SKM-1 treated with dmso at 0.1 percent for 144 hours (cell line): Measurements from ENCODE around the gene ROPN1L.
A peak's percentile ranks its signal among the peaks of the same experiment; 100 is the strongest.

Source experiments
- DNase-seq: peaks from one replicate; lab custom pipeline; 2025; ENCODE audit not compliant: unreplicated experiment; lab: John Stamatoyannopoulos, UW

The ROPN1L gene

DNA sequence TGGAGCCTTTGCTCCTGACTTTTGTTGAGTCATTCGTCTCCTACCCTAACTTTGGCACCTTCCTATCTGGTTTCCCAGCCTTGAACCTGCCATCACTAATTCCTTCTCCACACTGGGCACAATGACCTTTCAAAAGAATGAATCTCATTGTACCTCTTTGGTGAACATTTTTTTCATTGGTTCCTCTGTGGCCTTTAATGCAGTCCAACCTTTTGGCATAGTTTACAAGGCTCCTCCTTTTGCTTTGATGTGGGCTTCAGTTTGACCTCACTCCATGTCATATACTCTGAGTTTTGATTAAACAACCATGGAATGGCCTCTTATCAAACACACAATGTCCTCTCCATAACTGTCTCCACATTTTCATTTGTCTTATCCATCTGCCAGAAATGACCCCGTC is 14.5 kb upstream of the ROPN1L start:
- no peak for DNase-seq

DNA sequence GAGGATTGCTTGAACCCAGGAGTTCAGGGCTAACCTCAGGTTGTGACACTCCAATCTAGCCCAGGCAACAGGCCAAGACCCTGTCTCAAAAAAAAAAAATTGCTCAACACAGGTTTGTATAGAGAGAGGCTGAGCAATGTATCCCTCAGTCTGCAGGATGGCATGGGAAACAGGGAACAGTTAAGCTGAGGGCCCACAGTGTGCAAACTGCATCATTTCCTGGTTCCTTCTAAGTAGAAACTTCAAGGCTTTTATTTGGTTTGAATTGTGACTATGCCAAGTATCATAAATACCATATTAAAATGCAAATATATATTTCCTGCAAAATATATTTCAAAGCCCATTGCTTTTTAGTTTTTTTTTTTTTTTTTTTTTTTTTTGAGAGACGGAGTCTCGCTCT is 13.7 kb upstream of the ROPN1L start:
- no peak for DNase-seq

DNA sequence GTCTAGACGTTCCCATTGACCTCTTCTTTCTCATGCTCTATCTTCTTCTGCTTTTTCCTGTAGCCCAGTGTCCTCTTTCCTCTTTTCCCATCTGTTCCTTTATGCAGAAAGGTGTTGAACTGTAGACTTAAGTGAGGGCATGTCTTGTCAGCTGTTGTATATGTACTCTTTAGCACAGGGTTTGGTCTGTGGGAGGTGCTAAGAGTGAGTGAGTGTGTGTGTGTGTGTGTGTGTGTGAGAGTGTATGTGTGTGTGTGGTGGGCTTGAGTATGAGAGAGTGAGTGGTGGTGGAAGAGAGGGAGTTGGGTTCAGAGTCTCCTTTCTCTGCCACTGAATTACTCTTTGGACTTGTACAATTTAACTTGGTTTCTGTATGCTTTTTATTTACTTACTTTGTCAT is 10.3 kb upstream of the ROPN1L start:
- DNase-seq: no peak

DNA sequence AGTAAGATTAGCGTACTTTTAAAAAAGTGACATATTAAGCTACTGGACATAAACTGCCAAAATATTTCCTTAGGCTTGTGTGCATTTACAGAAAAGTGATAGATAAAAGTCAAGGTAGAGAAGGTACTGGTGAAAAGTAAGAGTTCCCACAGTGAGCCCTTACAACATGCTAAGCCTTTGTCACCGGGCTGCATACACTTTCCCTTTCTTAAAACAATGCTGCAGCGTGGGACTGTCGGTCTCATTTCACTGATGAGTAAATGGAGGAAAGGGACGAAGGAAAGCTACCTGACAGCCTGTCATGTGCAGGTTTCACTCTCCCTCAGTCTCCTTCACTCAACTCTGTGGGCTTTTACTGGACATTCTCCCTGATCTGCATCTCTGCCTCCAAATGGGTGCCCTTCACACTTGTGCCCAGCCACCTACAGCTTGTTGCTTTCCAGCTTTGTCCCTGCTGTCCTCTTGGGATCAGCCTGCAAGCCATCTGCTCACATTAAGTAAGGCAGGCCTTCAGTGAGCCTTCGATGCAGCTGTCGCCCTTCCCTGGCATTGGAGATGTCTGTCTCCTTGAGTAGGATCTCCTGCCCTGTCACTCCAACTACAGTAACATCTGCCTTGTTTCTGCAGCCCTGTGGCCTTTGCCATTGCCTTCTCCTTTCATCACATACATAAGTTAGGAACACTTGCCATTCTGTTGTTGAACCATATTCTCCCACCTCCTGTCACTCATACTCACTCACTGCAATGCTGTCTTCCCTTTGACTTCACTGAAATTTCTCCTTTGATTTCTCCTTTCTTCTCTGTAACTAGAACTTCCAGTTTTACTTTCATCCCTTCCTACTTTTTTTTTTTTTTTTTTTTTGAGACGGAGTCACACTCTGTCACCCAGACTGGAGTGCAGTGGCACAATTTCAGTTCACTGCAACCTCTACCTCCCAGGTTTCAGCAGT is 9.3 kb upstream of the ROPN1L start:
- no peak for DNase-seq

DNA sequence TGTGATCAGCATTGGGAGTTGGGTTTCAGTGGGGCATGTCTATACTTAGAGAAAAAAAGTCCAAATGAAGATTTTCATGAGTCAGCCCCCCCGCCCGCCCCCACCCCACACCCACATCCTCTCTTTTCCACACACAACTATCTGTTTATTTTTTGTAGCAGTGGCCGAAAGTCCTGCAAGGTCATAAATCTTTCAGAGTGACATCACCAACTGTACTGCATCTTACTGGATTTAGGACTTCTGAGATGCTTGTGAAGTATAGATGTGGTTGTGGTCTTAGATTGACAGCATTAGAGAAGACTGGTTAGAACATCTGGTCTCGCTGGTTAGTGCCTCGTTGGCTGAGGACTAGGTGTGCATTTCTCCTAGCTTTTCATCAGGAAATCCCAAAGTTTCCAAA is 7.3 kb upstream of the ROPN1L start:
- DNase-seq: no peak

DNA sequence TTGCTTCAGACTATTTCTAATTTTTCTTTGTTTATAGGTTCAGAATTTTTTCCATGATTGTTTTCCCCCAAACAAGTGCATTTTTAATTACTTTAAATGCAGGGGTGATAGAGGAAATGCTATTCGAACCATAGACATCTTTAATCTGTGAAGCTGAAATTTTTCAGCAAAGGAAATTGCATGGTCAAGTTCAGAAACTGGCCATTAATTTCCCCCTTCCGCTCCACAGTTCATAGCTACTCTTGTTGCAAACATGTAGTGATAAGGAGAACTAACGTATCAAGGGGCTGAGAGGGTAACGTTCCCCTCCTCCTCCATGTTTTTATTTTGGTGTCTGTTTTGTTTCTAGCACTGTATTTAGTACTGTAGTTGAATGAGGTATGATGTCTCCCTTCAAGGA is 3.4 kb upstream of the ROPN1L start:
- DNase-seq: no peak

DNA sequence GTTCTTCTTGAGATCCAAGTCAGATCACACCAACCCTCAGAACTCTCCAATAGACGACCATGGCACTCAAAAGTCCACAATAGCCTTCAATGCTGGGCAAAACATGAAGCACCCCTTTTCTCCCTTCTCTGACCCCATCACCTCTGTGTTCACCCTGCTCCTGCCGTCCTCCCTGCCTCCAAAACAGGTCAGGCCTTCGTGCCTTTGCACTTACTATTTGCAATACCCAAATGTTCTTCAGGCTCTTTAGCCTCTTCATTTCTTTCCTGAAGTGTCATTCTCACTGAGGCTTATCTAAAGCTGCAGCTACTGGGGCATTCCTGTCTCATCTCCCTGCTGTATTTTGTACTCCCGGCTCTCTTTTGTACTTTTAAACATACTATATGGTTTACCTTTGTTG is 2.0 kb upstream of the ROPN1L start:
- DNase-seq: no peak

DNA sequence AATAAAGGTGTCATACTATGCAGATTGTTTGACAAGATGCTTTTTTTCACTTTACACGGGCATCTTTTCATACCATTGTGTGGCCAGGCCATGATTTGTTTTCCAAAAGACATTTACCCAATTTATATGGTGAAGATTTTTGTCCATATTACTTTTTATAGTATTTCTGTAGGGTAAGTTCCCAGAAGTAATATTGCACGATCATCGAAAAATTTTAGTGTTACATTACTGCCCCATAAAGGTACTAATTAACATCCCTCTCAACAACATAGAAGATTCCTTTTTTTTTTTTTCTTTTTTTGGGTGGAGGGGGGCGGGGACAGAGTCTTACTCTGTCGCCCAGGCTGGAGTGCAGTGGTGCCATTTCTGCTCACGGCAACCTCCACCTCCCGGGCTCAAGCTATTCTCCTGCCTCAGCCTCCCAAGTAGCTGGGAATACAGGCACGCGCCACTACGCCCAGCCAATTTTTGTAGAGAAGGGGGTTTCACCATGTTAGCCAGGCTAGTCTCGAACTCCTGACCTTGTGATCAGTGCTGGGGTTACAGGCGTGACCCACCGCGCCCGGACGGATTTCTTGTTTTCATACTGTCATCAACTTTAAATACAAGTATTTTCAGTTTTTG is 1.2 kb upstream of the ROPN1L start:
- no peak for DNase-seq

DNA sequence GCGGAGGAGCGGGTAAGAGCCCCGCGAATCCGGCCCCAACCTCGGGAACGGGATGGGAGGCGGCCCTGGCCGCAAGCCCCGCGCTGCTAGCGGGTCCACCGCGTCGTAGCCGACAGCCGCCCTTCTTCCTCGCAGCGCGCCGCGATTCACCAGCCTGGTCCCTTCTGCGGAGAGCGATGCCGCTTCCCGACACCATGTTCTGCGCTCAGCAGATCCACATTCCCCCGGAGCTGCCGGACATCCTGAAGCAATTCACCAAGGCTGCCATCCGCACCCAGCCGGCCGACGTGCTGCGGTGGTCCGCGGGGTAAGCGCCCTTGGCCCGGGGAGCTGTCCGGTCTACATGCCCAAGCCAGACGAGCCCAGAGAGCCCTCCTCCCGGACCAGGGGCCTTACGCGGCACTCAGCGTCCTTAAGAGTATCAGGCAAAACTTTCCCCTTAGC is 335 bp downstream of the ROPN1L start:
- DNase-seq: no peak

DNA sequence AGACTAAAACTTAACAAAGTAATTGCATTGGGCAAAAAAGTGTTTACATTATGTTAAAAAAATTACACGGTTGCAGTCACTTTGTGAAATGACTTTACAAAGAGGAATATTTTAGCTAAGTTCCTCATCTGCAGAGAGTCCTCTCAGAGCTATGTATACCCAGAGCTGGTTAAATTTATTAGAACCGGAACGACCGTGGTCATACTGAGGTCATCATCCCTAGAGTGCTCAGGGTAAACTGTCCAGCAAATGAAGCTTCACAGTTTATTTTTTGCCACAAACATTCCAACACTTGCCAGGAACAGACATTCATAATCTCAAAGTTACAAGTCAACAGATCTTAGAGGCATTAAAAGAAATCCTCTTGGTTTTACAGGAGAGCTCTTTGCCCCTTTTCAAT is 897 bp downstream of the ROPN1L start:
- peak; percentile 40 for DNase-seq

DNA sequence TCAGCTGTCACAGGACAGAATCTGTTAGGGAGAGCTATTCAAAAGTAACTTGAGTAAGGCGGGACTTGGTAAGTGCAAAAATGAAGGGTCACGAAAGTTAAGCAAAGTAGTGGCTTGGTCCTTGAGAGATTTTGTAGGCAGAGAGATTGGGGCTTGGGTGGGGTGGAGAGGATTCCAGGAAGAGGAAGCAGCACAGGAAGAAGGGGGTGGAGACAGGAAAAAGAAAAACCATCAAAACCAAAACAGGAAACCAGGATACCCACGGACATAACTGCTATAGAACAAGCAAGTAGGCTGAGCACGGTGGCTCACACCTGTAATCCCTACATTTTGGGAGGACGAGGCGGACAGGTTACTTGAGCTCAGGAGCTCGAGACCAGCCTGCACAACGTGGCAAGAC is 3.7 kb downstream of the ROPN1L start:
- peak; percentile 55 for DNase-seq

DNA sequence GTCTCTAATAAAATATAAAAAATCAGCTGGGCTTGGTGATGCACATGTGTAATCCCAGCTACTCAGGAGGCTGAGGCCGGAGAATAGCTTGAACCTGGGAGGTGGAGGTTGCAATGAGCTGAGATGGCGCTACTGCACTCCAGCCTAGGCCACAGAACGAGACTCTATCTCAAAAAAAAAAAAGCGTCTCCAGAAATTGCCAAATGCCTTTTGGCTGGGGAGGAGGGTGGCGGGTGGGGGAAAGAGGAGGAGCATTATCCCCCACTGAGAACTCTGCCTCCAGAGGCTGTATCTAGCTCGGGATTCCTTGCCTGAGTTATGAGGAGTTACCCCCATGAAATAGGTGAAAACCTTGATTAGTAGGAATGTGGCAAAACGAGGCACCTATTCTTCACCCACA is 4.8 kb downstream of the ROPN1L start:
- no peak for DNase-seq

DNA sequence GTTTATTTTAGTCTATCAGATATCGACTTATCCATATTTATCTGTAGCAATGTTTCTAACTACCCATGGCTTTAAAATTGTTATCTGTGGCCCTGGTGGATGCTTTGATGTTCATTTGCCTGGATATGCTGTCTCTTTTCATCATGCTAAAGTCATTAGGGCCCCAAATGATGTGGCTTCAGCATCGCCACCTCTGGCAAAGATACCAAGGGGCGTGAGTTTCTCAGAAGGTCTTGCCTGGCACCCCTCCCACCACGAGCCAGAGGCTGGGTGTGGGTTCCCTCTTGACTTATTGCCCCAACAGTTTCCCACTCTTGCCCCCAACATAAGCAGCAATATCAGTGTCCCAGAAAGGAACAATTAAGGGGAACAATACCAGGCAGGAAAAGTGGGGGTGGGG is 5.4 kb downstream of the ROPN1L start:
- no peak for DNase-seq

DNA sequence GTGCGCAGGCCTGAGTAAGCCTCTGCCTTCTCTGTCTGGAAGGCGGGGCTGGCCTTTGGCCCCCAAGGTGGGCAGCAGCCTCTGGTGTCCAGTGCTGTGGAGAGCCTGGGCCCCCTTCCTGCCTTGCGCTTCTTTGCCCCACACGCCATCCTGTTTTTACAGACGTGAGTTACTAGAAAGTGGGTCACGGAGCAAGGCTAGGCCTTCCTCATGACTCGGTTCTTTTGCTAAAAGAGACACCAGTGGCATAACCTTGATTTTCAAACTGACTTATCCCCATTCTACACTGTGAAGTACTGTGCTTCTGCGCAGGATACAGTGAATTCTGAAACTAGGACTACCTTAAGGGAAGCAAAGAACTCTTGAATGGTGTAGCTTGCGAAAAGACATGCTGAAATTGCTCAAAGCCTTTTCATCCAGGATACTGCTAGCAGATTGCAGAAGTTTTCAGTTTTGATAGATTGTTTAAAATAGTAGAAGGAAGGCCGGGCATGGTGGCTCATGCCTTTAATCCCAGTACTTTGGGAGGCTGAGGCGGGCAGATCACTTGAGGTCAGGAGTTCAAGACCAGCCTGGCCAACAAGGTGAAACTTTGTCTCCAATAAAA is 7.2 kb downstream of the ROPN1L start:
- DNase-seq: peak; percentile 76

DNA sequence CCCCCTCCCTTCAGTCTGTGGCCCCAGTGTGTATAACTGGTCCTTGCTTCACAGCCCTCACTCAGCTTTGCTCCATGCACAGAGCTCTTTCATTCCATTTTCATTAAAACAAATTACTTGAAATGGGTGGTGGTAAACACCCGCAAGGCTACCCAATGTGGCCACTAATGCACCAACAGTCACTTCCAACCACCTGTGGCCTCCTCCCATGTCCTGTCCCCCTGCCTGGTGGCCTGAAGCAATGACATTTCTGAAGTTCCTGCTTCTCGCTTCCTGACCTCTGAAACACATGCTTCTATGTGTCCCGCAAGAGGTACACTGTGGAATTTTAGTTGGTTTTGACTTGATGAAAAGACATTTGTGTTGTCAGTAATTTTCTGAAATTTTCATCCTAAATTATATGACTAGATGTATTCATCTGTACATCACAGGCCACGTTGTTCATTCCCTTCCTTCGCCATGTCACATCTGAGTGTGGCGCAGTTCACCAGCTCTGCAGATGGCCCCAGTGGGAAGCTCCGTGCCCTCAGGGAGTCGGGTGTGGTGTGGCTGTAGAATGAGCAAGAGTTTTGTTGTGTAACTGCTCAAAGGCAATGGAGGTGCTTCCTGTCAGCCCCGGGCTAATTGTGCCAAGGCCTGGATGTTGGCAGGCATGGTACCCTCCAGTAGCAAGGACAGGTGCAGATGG is 9.6 kb downstream of the ROPN1L start:
- peak; percentile 17 for DNase-seq

DNA sequence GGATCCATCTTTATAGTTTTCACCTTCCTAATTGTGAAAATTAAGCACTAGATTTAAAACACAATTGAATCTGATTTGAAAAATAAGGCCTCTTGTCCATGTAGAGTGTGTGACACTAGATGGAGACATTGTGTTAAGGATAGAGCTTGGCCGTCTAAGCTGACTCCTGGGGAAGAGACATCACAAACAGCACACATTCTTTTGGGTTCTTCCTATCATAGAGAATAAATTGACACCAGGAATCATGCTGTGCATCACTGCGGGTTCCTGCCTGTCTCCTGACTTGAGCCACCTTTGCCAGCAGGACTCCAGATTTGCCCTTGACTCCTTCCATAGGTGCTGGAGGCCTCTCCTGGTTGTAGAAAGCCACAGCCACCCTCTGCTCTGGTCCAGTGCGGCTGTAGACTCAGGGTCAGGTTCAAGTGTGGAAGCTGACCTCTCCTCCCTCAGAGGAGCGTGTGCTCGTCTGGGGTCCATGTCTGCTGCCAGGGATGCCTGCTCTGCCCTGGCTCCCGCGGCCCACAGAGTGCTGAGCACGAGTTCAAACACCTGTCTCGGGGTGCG is 11.2 kb downstream of the ROPN1L start:
- peak; percentile 86 for DNase-seq

DNA sequence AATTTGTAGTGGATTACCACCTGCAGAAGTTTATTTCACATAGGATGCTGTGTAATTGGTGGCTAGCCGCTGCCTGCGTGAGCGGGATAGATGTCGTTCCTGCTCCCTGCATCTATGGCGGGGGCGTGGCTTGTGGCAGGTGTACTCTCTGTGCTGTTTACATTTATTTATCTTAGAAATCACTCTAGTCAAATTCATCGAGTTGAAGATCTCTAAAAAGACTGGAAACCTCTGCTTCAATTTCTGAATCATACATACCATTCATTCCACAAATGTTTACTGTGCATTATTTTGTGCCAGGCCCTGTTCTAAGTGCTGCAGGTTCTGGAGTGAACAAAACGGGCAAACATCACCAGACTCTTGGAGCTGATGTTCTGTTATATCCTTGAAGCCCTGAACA is 11.9 kb downstream of the ROPN1L start:
- no peak for DNase-seq

DNA sequence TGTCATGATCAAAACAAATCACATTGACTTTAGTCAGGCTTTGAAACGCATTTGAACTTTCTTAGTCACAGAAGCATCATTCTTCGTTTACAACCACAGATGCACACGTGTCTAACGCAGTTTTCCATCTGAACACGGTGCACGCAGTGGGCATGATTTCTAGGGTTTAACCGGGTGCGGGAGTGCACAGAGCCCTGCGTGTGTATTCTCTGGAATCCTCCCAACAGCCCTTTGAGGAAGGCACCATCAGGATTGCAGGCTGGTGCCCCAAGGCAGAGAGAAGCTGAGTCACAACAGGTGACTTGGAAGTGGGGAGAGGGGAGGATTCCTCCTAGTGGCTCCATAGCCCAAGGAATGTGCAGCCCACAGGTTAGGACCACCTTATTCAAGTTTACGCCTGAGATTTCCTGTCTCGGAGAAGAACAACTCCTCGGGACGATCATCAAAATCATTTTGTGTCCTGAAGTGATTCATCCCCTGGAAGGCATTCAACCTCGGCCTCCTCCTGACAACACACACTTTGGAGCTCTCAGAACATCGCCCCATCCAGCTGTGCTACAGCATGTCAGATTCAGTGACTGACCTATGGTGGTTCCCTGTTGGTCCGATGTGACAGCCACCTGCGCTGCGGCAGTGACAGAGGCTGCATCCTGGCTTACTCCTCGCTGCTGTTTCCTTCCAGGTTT is 13.1 kb downstream of the ROPN1L start:
- DNase-seq: no peak

DNA sequence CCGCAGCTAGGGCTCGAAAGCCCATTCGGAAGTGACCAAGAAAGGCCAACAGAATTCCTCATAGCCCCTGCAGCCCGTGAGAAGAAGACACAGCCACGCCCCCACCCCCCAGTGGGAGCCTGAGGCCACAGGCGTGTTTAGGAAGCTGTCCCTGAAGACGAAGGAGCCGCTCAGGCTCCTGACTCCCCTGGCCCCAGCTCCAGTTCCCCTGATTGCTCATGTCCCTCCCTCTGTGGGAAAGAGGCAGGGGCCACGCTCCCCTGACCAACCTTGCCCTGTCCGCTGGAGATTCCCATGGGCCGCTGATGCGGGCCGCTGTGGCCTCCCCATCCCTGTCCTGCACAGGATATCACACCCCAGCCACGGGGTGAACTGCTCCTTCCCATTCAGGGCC is 13.6 kb downstream of the ROPN1L start:
- DNase-seq: no peak

DNA sequence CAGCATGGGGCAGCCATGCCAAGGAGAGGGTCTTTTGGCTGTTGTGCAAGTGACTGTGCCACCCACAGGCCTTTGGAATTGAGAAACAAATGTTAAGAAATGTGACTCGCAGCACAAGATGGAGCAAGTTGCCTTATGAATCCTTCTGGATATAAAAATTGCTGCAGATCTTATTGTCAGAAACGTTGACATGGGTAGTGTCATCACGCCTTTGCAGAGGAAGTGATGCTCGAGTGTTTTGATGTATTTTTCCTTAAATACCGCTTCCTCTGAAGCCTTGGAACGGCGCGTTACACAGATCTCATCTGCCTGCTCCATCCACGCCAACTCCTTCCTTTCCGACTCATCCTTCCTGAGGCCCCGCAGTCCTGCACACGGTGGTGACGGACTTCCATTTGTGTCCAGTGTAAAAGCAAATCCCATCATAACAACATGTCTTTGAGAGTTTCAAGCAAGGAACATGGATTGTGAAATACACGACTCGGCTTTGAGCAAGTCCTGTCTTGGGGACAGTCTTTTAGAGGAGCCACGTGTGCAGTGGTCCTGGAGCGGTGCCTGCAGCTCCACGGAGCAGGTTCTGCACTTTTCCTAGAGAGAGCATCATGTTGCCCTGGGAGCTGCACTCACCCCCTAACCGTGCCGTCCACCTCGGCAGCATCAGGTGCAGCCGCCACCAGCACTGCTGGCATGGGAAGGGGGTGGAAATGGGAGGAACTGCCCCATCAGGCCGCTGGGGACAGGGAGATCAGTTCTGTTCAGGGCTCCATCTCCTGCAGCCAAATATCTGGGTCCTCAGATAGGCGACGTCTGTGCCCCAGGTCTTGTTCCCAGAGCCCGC is 15.1 kb downstream of the ROPN1L start:
- DNase-seq: peak; percentile 25
